ENCODE results near the gene IL4R. TPM values are rescaled to one million over a fixed set of nuclear protein-coding genes. Genes with fewer than 3 reads are reported as not detected.

Gene IL4R
- total and polyA plus RNA-seq, 2 experiments from 2014 or later = 6.4 to 17.6 TPM

DNA sequence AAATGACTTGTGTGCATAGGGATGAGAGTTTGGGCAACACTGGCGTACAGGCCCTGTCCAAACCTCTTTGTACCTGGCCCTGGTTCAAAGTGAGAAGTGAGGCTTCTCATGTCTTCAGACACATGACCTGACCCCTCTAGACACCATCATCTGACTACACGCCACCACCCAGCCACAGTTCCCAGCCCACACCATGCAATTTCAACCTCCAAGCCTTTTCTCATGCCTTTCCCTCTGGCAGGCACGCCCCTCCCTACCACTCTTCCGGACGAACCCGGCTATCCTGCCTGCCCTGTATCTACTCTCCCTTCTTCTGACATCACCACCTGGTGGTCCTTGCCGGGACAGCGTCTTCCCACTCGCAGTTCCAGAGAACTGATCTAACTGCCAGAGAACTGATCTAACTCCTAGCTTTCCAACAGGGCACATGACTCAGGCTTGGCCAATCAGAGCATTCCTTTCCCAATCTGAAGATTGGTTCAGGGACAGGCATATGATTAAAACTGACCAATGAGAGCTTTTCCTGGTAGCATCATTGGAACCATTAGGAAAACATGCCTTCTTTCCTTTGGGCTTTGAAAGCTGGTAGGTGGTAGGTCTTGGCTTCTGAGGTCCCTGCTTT, 61.1 kb downstream of the IL4R start (continued):
- TF ChIP-seq ZNF462 (CRISPR knock-in tag; IDR thresholded peaks at IDR 0.05) (no peak), ETS1 (IDR thresholded peaks at IDR 0.05) (no peak)

DNA sequence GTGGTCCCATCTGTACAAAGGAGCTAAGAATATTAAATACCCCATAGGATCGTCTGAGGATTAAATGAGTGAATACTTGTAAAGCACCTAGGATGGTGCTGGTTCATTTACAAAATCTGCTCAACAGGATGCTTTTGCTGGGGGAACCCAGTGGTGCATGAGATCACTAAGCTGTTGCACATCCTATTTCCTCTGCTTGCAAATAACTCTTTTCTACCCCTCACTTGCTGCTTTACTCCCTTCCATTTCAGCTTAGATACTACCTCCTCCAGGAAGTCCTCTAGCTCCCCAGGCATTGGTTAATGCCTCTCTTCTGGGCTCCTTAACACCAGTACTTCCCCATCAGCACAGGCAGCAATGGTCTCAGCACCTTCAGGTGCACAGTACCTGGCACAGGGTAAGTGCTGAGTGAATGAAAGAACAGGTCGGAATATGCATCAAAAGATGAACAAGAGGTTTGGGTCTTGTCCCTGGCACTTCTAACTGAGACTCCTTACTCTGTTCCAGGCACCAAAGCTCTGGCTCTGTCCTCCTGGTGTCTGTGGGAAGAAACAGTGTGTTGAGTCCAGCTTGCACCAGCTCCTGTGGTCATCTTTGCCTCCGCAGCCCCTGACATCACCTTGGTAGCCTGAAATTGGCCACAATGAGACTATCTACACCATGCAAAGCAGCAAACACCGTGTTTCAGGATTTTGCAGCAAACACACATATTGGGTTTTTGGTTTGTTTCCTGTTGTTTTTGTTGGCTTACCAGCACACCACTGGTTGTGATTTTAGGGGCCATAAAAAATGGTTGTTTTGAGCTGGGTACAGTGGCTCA, 64.1 kb downstream of the IL4R start:
- H3K9me2 ChIP-seq (ENCODE audit: insufficient read depth) = 0 out of 2 replicates have a peak, but pooled peaks cover 3% of the 10 kb centered on the region
- no peak for TF ChIP-seq JUNB (IDR thresholded peaks at IDR 0.05; ENCODE audit: unreplicated experiment)
- TF ChIP-seq ZNF331 (CRISPR knock-in tag; IDR thresholded peaks at IDR 0.05; ENCODE audit: low read depth) = no peak
- TF ChIP-seq ZNF462 (CRISPR knock-in tag; IDR thresholded peaks at IDR 0.05) = no peak
- TF ChIP-seq EZH2phosphoT487 (IDR thresholded peaks at IDR 0.05; ENCODE audit: unreplicated experiment) = no peak
- TF ChIP-seq EZH2 (IDR thresholded peaks at IDR 0.05; ENCODE audit: low read depth, unreplicated experiment) = no peak

More for the DNA sequence above, 64.1 kb downstream of the IL4R start:
- no peak overlapping the region for H3K4me2 ChIP-seq
- H2AFZ ChIP-seq = no peak overlapping the region
- Mint-ChIP-seq H3K4me1 (no peaks in the 10 kb centered on the region), H3K4me3 (no peak overlapping the region), H3K27ac (no peak overlapping the region), H3K27me3 (ENCODE audit: insufficient read depth, low read depth, poor library complexity) (peaks cover 7% of the 10 kb centered on the region), H3K9me3 (peaks cover 8% of the 10 kb centered on the region), H3K36me3 (ENCODE audit: low read depth) (no peaks in the 10 kb centered on the region; the same call in 2 of the 3 replicates)
- no peak overlapping the region for H3K27ac ChIP-seq (ENCODE audit: low read depth)
- H3K4me3 ChIP-seq = no peak overlapping the region
- no peaks in the 10 kb centered on the region for H3K27me3 ChIP-seq (ENCODE audit: insufficient read depth)
- H3K4me1 ChIP-seq (ENCODE audit: insufficient read depth) = no peaks in the 10 kb centered on the region
- H3K36me3 ChIP-seq (ENCODE audit: insufficient read depth) = no peaks in the 10 kb centered on the region
- no peak for ATAC-seq
- no peaks in the 10 kb centered on the region for H3K79me2 ChIP-seq (replicated peaks; ENCODE audit: insufficient read depth)
- H4K20me1 ChIP-seq (replicated peaks; ENCODE audit: insufficient read depth) = no peaks in the 10 kb centered on the region
- no peaks in the 10 kb centered on the region for H3F3A ChIP-seq (replicated peaks; ENCODE audit: low read depth)
- DNase-seq (ENCODE audit: low spot score) = no peak

Measured in GM23338 (cell line).